ENCODE data around the gene DDIT4L.
"Not testable (repeated sequence)": the region's sequence is repeated elsewhere in the genome, so short reads cannot be mapped to it uniquely, and the experiment has no call there.

Gene DDIT4L

GRCh38 chr4:100165809-100166208, 24.5 kb downstream of the DDIT4L start:
- no peak for DNase-seq

- no peak for DNase-seq
Measured at GRCh38 chr4:100164808-100165760, 25.2 kb downstream of the DDIT4L start.

- no peak for DNase-seq
Measured at GRCh38 chr4:100162027-100162685, 28.1 kb downstream of the DDIT4L start.

- DNase-seq = no peak
Measured at GRCh38 chr4:100149190-100149589, 41.1 kb downstream of the DDIT4L start.

- no peak for DNase-seq
Measured at GRCh38 chr4:100147684-100148083, 42.6 kb downstream of the DDIT4L start.

GRCh38 chr4:100147198-100147597, 43.1 kb downstream of the DDIT4L start:
- no peak for DNase-seq

- DNase-seq = no peak
Measured at GRCh38 chr4:100146756-100147155, 43.5 kb downstream of the DDIT4L start.

- DNase-seq = not testable (repeated sequence)
Measured at GRCh38 chr4:100137320-100137719, 52.9 kb downstream of the DDIT4L start.
